Measurements from ENCODE around the gene FAS. TPM values are rescaled to one million over a fixed set of nuclear protein-coding genes. Genes with fewer than 3 reads are reported as not detected.

The FAS gene
- 6.9 TPM for polyA plus RNA-seq
- long read RNA-seq, donor 1, partial matches to known transcripts = 0 of 1 reads
- long read RNA-seq, donor 1, other reads (novel, unspliced or antisense) = 0 of 1 reads
- long read RNA-seq, donor 2 = 0 reads
- long read RNA-seq, donor 3 = 0 reads
- long read RNA-seq, donor 4 = 0 reads
- long read RNA-seq, donor 5, partial matches to known transcripts = 0 of 2 reads
- long read RNA-seq, donor 5, other reads (novel, unspliced or antisense) = 0 of 2 reads
- long read RNA-seq, donor 6 = 0 reads
- long read RNA-seq, donor 7 = 0 reads
- long read RNA-seq, donor 8, partial matches to known transcripts = 0 of 3 reads
- long read RNA-seq, donor 8, other reads (novel, unspliced or antisense) = 0 of 3 reads
- long read RNA-seq, donor 9, partial matches to known transcripts = 0 of 3 reads
- long read RNA-seq, donor 9, other reads (novel, unspliced or antisense) = 0 of 3 reads
- long read RNA-seq, donor 10, partial matches to known transcripts = 0 of 1 reads
- long read RNA-seq, donor 10, other reads (novel, unspliced or antisense) = 0 of 1 reads
- long read RNA-seq, donor 11, partial matches to known transcripts = 0 of 1 reads
- long read RNA-seq, donor 11, other reads (novel, unspliced or antisense) = 0 of 1 reads

DNA sequence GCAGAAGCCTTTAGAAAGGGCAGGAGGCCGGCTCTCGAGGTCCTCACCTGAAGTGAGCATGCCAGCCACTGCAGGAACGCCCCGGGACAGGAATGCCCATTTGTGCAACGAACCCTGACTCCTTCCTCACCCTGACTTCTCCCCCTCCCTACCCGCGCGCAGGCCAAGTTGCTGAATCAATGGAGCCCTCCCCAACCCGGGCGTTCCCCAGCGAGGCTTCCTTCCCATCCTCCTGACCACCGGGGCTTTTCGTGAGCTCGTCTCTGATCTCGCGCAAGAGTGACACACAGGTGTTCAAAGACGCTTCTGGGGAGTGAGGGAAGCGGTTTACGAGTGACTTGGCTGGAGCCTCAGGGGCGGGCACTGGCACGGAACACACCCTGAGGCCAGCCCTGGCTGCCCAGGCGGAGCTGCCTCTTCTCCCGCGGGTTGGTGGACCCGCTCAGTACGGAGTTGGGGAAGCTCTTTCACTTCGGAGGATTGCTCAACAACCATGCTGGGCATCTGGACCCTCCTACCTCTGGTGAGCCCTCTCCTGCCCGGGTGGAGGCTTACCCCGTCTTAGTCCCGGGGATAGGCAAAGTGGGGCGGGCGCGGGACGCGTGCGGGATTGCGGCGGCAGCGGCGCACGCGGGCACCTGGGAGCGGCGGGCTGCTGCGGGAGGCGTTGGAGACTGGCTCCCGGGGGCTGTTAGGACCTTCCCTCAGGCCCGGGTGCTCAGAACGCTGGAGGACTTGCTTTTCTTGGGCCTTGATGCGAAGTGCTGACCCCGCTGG lies at the start of gene FAS:
TSS of gene FAS (plus strand) at position 415 of the 777 bp plus-strand sequence. CDS start at position 494, 79 bp downstream.
- Histone ChIP-seq H3K4me3 (ENCODE audit: low read length) (peak within 1 kb of the TSS; percentile 88), H3K4me1 (ENCODE audit: control insufficient read depth, insufficient read depth, low read length) (no peaks in the 10 kb centered on the region), H3K27me3 (ENCODE audit: control insufficient read depth, insufficient read depth, low read length) (no peaks in the 10 kb centered on the region), H3K36me3 (ENCODE audit: control insufficient read depth, insufficient read depth, low read length) (no peaks in the 10 kb centered on the region), H3K27ac (ENCODE audit: low read length) (peak within 1 kb of the TSS; percentile 52), H3K9me3 (ENCODE audit: control insufficient read depth, low read depth, low read length) (no peaks in the 10 kb centered on the region)
- DNase-seq = peak; percentile 35 to 73
- no CpG with 5 or more reads among the region's 51 CpGs for WGBS (ENCODE audit: insufficient coverage, low lambda C conversion rate)

DNA sequence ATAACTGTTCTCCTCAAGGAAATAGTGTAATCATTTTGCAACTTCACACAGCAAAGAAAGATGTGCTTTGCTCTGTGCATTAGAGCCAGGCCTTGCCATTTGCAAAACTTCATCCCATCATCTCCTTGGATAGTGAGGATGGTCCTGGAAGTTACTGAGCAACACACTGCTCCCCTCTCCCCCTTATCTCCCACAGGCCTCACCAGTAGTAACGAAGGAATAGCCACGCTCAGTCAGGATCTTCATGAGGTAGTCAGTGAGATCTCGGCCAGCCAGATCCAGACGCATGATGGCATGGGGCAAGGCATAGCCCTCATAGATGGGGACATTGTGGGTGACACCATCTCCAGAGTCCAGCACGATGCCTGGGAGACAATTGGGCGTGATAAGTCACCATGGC lies 49.6 kb upstream of the FAS start:
- no peaks in the 10 kb centered on the region for H3K9me3 ChIP-seq (ENCODE audit: control insufficient read depth, low read depth, low read length)
- 100% methylated on average over 2 of the region's 6 CpGs for WGBS (ENCODE audit: insufficient coverage, low lambda C conversion rate)
- no peak overlapping the region for H3K27ac ChIP-seq (ENCODE audit: low read length)
- peaks cover 71% of the 10 kb centered on the region for H3K36me3 ChIP-seq (ENCODE audit: control insufficient read depth, insufficient read depth, low read length)
- no peak overlapping the region for H3K4me3 ChIP-seq (ENCODE audit: low read length)
- no peak for DNase-seq
- H3K4me1 ChIP-seq (ENCODE audit: control insufficient read depth, insufficient read depth, low read length) = no peaks in the 10 kb centered on the region
- no peaks in the 10 kb centered on the region for H3K27me3 ChIP-seq (ENCODE audit: control insufficient read depth, insufficient read depth, low read length)

DNA sequence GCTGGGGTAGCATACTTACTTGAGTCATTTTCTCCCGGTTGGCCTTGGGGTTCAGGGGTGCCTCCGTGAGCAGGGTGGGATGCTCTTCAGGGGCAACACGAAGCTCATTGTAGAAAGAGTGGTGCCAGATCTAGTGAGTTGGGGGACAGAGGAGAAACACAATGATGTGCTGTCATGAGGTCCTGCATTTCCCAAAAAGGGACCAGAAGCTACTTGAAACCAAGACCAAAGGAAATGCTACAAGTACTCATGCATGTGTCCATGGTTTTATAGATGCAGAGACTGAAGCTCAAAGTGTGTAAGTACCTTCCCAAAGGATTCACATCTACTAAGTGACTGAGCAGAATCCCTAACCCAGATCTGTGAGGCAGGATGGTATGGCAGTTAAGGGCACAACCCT lies 46.8 kb upstream of the FAS start:
- Histone ChIP-seq H3K36me3 (ENCODE audit: control insufficient read depth, insufficient read depth, low read length) (peaks cover 57% of the 10 kb centered on the region), H3K27ac (ENCODE audit: low read length) (no peak overlapping the region)
- WGBS (ENCODE audit: insufficient coverage, low lambda C conversion rate) = no CpG with 5 or more reads among the region's 3 CpGs

DNA sequence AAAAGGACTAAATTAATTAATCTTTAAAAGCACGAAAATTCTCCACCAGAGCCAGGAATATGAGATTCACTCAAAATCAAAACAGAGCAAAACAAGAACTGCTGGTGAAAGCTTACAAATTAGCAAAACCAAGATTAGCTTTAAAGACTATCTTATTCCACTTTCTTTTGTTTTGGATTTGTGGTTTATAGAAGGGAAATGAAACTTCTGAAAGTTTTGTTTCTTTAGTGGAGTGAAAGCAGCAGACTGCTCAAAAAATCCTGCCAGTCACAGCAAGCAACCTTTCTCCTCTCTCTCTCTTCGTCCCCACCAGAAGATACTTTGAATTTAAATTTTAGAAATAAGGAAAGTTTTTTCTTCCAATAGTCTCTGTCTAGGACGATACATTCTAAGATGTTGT lies 45.8 kb upstream of the FAS start:
- H3K27ac ChIP-seq (ENCODE audit: low read length) = no peak overlapping the region

More for the DNA sequence above, 46.8 kb upstream of the FAS start:
- Histone ChIP-seq H3K4me3 (ENCODE audit: low read length) (no peak overlapping the region), H3K4me1 (ENCODE audit: control insufficient read depth, insufficient read depth, low read length) (no peaks in the 10 kb centered on the region), H3K9me3 (ENCODE audit: control insufficient read depth, low read depth, low read length) (no peaks in the 10 kb centered on the region), H3K27me3 (ENCODE audit: control insufficient read depth, insufficient read depth, low read length) (no peaks in the 10 kb centered on the region)
- no peak for DNase-seq

DNA sequence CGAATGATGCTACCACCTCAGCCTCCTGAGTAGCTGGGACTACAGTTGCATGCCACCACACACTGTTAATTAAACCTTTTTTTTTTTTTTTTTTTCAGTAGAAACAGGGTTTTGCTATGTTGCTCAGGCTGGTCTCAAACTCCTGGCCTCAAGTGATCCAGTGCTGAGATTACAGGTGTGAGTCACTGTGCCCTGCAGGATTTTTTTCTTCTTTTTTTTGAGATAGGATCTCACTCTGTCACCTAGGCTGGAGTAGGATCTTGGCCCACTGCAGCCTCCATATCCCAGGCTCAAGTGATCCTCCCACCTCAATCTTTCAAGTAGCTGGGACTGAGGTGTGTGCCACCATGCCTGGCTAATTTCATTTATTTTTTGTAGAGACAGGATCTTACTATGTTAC lies 44.4 kb upstream of the FAS start:
- no peaks in the 10 kb centered on the region for H3K9me3 ChIP-seq (ENCODE audit: control insufficient read depth, low read depth, low read length)
- DNase-seq = no peak
- H3K4me3 ChIP-seq (ENCODE audit: low read length) = no peak overlapping the region
- no CpG with 5 or more reads among the region's 1 CpG for WGBS (ENCODE audit: insufficient coverage, low lambda C conversion rate)
- no peaks in the 10 kb centered on the region for H3K27me3 ChIP-seq (ENCODE audit: control insufficient read depth, insufficient read depth, low read length)
- no peak overlapping the region for H3K27ac ChIP-seq (ENCODE audit: low read length)
- peaks cover 36% of the 10 kb centered on the region for H3K36me3 ChIP-seq (ENCODE audit: control insufficient read depth, insufficient read depth, low read length)
- no peaks in the 10 kb centered on the region for H3K4me1 ChIP-seq (ENCODE audit: control insufficient read depth, insufficient read depth, low read length)

More for the DNA sequence above, 45.8 kb upstream of the FAS start:
- DNase-seq = no peak
- H3K4me3 ChIP-seq (ENCODE audit: low read length) = no peak overlapping the region
- H3K4me1 ChIP-seq (ENCODE audit: control insufficient read depth, insufficient read depth, low read length) = no peaks in the 10 kb centered on the region
- 100% methylated on average over 3 of the region's 3 CpGs for WGBS (ENCODE audit: insufficient coverage, low lambda C conversion rate)
- peaks cover 48% of the 10 kb centered on the region for H3K36me3 ChIP-seq (ENCODE audit: control insufficient read depth, insufficient read depth, low read length)
- H3K27me3 ChIP-seq (ENCODE audit: control insufficient read depth, insufficient read depth, low read length) = no peaks in the 10 kb centered on the region
- H3K9me3 ChIP-seq (ENCODE audit: control insufficient read depth, low read depth, low read length) = no peaks in the 10 kb centered on the region

DNA sequence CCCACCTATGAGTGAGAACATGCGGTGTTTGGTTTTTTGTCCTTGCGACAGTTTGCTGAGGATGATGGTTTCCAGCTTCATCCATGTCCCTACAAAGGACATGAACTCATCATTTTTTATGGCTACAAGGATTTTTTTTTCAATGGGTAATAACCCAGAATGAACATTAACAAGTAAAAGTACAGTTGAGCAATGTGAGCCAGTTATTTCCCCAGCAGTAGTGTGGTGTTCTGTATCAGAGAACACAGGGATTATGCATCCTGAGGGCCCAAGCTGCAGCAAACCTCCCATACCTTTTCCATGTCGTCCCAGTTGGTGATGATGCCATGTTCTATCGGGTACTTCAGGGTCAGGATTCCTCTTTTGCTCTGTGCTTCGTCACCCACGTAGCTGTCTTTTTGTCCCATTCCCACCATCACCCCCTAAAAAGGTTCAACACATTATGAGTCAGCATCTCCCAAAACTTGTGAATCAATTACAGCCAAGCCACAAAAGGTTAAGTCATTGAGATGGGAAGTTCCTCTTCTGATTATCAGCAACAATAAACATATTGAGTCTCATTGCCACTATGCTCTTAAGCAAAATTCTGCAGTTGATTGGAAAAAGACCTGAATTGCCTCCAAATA lies 43.5 kb upstream of the FAS start:
- H3K27me3 ChIP-seq (ENCODE audit: control insufficient read depth, insufficient read depth, low read length) = no peaks in the 10 kb centered on the region
- no peak overlapping the region for H3K27ac ChIP-seq (ENCODE audit: low read length)
- H3K4me1 ChIP-seq (ENCODE audit: control insufficient read depth, insufficient read depth, low read length) = no peaks in the 10 kb centered on the region
- no peak overlapping the region for H3K4me3 ChIP-seq (ENCODE audit: low read length)
- no peaks in the 10 kb centered on the region for H3K9me3 ChIP-seq (ENCODE audit: control insufficient read depth, low read depth, low read length)
- peaks cover 29% of the 10 kb centered on the region for H3K36me3 ChIP-seq (ENCODE audit: control insufficient read depth, insufficient read depth, low read length)
- no peak for DNase-seq
- WGBS (ENCODE audit: insufficient coverage, low lambda C conversion rate) = 83% methylated on average over 1 of the region's 6 CpGs

DNA sequence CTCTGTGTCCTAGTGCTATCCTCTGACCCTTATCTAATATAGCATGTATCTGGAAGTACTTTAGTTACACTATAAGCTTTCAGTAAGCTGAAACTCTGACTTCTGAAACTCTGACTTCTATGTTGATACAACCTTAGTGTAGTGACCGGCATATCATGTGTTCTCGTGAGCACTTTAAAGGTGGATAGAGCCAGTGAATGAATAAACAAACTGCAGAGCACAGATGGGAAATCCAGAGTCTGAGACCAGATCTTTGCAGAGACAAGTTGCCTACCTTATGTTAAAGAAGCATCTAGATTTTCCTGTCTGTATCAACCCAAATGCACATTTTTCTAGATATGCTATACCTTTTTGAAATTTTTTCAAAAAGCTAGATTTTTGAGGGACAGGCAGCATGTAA lies 41.5 kb upstream of the FAS start:
- Histone ChIP-seq H3K4me3 (ENCODE audit: low read length) (peak overlapping the region; percentile 11), H3K27ac (ENCODE audit: low read length) (peak overlapping the region; percentile 26), H3K9me3 (ENCODE audit: control insufficient read depth, low read depth, low read length) (no peaks in the 10 kb centered on the region), H3K27me3 (ENCODE audit: control insufficient read depth, insufficient read depth, low read length) (no peaks in the 10 kb centered on the region), H3K4me1 (ENCODE audit: control insufficient read depth, insufficient read depth, low read length) (no peaks in the 10 kb centered on the region), H3K36me3 (ENCODE audit: control insufficient read depth, insufficient read depth, low read length) (peaks cover 10% of the 10 kb centered on the region)
- WGBS (ENCODE audit: insufficient coverage, low lambda C conversion rate) = no CpG with 5 or more reads among the region's 2 CpGs
- no peak for DNase-seq

DNA sequence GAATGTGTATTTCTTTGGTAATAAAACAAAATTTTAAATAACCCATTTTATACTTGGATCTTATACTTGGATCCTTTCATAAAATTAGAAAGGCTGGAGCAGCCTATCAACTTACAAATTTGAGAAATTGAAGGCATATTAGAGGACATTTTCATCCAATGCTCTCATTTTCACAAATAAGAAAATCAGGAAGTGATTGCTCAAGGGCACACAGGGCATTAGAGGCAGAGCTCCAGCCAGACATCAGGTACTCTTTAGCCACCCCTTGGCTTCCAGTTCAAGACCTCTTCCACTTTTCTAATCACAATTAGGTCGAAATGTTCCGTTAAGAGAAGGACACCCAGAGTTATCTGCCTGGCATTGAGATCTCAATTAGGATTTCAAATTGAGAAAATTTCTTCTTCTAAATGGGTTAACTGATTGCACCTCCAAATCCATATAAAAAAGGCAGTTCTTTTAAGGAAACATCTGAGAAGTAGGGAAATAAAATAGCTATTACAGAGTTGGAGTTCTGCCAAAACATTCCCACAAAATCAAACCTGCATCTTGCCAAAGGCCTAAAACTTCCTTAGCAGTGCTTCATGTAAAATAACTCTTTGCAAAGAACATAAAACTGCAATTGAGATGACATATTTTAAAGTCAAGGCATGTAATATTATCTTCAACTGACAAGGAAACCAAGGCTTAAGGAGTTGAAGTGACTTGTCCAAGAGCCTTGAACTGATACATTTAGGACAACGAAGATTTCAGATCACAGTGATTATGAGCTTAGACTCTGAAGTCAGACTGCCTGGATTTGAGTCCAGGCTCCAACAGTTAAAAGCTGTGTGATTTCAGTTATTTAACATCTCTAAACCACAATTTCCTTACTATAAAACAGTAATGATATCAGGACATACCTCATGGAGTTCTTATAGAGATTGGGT lies 40.4 kb upstream of the FAS start:
- WGBS (ENCODE audit: insufficient coverage, low lambda C conversion rate) = 100% methylated on average over 2 of the region's 3 CpGs
- Histone ChIP-seq H3K36me3 (ENCODE audit: control insufficient read depth, insufficient read depth, low read length) (peaks cover 10% of the 10 kb centered on the region), H3K4me1 (ENCODE audit: control insufficient read depth, insufficient read depth, low read length) (no peaks in the 10 kb centered on the region), H3K4me3 (ENCODE audit: low read length) (peak overlapping the region; percentile 39), H3K27me3 (ENCODE audit: control insufficient read depth, insufficient read depth, low read length) (no peaks in the 10 kb centered on the region), H3K27ac (ENCODE audit: low read length) (peak overlapping the region; percentile 85), H3K9me3 (ENCODE audit: control insufficient read depth, low read depth, low read length) (no peaks in the 10 kb centered on the region)
- DNase-seq = no peak

DNA sequence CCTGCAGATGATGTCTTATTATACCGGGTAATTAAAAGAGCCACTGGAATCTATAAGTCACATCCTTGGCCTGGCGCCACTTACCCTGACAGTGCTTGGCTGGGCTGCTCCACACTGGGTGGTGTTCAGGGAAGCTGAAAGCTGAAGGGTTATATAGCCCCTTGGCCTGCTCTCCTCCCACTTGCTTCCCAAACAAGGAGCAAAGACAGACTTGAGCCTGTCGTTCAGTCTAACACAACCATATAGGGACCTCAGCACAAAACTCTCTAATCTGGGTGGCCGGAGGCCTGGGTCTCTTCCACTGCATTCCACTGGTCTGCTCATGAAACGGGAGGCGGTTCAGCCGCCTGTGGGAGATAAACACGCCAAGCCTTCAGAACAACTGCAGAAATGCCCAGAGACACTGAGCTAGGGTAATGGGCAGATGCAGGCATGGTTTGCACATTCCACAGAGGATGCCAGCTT lies 37.9 kb upstream of the FAS start, which contains the start of gene ACTA2:
TSS of gene ACTA2 (minus strand) at position 127 of the 465 bp plus-strand sequence. CDS start 3,843 bp downstream, outside the sequence.
- Histone ChIP-seq H3K9me3 (ENCODE audit: control insufficient read depth, low read depth, low read length) (no peaks in the 10 kb centered on the region), H3K27me3 (ENCODE audit: control insufficient read depth, insufficient read depth, low read length) (no peaks in the 10 kb centered on the region), H3K27ac (ENCODE audit: low read length) (peak within 1 kb of the TSS; percentile 85), H3K36me3 (ENCODE audit: control insufficient read depth, insufficient read depth, low read length) (peaks cover 2% of the 10 kb centered on the region), H3K4me3 (ENCODE audit: low read length) (peak within 1 kb of the TSS; percentile 39), H3K4me1 (ENCODE audit: control insufficient read depth, insufficient read depth, low read length) (no peaks in the 10 kb centered on the region)
- DNase-seq = peak; percentile 52 to 56
- no CpG with 5 or more reads among the region's 8 CpGs for WGBS (ENCODE audit: insufficient coverage, low lambda C conversion rate)
